ENCODE data around the gene ROBO2.

DNA sequence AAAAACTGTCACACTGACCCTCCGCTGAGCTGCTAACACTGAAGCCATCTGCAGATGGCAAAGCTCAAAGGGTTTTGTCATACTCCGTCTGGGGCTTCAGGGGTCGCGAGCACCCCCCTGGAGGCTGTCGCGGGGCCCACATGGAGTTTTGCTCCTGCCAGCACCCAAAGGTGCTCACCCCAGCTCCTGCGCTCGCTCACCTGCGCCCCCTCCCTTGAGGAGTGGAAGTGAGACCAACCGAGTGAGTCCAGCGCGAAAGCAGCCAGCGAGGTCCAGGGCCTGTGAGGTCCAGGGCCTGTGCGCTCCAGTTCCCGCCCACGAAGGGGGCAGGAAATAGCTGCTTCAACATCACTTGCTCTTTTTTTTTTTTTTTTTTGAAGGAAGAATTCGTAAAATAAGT is 208.5 kb downstream of the ROBO2 start:
- TF ChIP-seq, protein P1, sequence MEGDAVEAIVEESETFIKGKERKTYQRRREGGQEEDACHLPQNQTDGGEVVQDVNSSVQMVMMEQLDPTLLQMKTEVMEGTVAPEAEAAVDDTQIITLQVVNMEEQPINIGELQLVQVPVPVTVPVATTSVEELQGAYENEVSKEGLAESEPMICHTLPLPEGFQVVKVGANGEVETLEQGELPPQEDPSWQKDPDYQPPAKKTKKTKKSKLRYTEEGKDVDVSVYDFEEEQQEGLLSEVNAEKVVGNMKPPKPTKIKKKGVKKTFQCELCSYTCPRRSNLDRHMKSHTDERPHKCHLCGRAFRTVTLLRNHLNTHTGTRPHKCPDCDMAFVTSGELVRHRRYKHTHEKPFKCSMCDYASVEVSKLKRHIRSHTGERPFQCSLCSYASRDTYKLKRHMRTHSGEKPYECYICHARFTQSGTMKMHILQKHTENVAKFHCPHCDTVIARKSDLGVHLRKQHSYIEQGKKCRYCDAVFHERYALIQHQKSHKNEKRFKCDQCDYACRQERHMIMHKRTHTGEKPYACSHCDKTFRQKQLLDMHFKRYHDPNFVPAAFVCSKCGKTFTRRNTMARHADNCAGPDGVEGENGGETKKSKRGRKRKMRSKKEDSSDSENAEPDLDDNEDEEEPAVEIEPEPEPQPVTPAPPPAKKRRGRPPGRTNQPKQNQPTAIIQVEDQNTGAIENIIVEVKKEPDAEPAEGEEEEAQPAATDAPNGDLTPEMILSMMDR (IDR thresholded peaks at IDR 0.05) = no peak
- no peak for TF ChIP-seq POLR2A (IDR thresholded peaks at IDR 0.05)
